GM19397 (cell line): Measurements from ENCODE around the gene ACTRT2.

Experiments
- ATAC-seq: cut with Tn5 transposase; IDR thresholded peaks from one replicate; pipeline ENCODE4 v1.9.1; 2021; ENCODE audit warnings: mild to moderate bottlenecking, moderate library complexity; ENCODE audit not compliant: unreplicated experiment

Gene ACTRT2

GRCh38 chr1:3050603-3051002 lies 29.3 kb downstream of the ACTRT2 start:
- ATAC-seq: no peak

- ATAC-seq: no peak
Observed at GRCh38 chr1:3051270-3052268, 30.3 kb downstream of the ACTRT2 start.

DNA sequence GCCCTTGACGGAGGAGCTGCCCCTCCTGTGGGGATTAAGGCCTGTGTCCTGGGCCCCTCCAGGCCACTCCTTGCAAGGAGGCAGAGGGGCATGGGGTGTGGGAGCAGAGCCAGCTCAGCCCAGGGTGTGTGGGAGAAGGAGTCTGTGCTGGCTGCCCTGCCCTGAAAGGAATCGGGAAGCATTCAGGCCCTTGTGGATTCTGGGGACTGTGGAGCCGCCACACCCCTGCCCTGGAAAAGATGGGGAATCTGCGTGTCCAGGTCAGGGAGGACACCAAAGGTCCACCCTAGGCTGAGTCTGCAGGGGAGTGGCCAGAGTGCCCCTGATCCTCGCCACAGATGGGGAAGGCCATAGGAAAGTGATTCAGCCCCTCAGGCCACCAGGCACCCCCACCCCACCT lies 31.2 kb downstream of the ACTRT2 start:
- no peak for ATAC-seq

- ATAC-seq: no peak
Observed at GRCh38 chr1:3053366-3053980, 32.2 kb downstream of the ACTRT2 start.

GRCh38 chr1:3053986-3054385 lies 32.7 kb downstream of the ACTRT2 start:
- ATAC-seq: no peak

GRCh38 chr1:3054474-3054873 lies 33.2 kb downstream of the ACTRT2 start:
- ATAC-seq: no peak

DNA sequence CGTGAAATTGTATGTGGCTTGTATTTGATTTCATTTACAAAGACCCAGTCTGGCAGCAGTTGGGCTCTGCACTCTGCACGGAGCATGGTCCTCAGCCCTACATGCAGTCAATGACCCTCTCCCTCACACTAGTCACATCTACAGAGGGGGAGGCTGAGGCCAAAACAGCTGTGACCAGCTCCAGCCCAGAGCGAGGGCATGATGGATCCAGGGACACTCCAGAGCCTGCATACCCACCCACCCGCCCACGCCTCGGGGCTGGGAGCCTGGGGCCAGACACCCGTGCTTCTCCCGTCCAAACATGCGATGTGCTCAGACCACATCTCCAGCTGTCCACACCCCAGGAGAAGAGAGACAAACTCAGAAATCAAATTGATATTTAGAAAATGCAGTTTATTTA lies 33.8 kb downstream of the ACTRT2 start:
- no peak for ATAC-seq

- no peak for ATAC-seq
Observed at GRCh38 chr1:3056641-3057040, 35.4 kb downstream of the ACTRT2 start.

GRCh38 chr1:3058263-3059030 lies 37.2 kb downstream of the ACTRT2 start:
- no peak for ATAC-seq

GRCh38 chr1:3060127-3060526 lies 38.9 kb downstream of the ACTRT2 start:
- ATAC-seq: no peak

DNA sequence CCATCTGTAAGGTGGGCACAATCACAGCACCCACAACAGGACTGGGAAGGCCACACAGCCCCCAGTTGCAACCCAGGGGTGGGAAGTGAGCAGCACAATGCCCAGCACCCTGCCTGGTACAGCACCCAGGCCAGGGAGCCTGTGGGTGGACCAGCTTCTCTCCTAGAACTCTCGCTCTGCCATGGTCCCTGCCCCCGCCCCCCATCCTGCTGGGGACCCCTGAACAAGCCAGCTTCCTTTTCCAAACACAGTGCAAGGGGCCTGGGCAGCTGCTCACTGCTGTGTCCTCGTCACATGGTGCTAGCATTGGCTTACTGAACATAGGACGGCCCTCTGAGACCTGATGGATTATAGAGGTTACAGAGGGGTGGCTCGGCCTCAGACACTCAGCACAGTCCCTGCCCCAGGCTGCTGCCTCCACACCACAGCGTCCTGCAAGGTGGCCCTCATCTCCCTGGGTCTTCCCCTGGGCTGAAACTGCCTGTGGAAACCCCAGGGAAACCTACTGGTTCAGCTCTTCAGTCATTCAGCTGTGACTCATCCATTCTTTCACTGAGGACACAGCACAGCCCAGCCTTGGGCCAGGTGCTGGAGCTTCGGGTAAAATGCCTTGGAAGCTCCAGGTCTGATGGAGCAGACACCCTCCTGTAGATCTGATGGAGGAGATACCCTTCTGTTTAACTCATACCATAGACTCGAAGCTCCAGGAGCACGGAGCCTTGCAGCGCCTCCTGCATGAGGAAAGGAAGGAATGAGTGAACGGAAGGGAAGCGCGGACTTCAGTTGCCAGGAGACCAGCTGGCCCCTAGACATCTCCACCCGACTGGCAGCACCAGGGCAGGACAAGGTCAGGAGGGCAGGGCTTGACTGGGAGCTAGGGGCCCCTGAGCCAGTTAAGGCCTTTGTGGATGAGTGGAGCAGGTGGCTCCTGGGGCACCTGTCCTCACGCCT lies 39.6 kb downstream of the ACTRT2 start:
- ATAC-seq: no peak

GRCh38 chr1:3061566-3061965 lies 40.3 kb downstream of the ACTRT2 start:
- no peak for ATAC-seq

- no peak for ATAC-seq
Observed at GRCh38 chr1:3061981-3062615, 40.8 kb downstream of the ACTRT2 start.

DNA sequence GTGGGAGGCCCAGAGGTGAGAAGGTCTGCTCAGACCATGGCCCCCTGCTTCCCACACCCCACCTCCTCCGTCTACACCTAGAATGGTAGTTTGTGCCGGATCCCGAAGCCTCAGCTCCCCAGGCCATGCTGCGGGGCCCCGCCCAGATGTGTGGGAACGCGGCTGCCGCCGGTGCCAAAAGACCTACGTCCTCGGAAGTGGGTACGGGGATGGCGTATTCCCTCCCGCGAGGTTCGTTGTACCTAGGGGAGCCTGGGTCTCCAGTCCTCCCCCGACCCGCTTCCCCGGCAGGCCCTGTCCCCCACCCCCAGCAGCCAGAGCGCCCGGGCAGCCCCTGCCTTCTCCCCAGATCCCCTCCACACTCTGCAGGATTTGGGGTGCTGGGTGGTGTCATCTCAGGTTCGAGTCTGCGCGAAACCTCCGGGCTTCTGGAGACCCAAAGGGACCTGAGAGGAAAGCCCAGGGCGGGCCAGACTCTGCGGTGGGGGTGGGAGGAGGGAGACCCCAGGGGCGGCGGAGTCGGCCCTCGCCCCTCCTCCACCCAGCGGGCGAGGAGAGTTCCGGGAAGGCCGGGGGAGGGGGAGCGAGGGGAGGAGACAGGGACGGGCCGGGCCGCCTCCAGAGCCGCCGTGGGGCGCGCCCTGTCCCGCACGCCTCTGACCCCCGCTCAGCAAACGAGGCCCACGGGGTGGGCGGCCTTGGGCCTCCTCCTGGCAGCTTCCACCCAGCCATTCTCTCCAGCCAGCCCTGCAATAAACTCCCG lies 41.5 kb downstream of the ACTRT2 start:
- ATAC-seq: no peak

- ATAC-seq: no peak
Observed at GRCh38 chr1:3063379-3064295, 42.4 kb downstream of the ACTRT2 start.

DNA sequence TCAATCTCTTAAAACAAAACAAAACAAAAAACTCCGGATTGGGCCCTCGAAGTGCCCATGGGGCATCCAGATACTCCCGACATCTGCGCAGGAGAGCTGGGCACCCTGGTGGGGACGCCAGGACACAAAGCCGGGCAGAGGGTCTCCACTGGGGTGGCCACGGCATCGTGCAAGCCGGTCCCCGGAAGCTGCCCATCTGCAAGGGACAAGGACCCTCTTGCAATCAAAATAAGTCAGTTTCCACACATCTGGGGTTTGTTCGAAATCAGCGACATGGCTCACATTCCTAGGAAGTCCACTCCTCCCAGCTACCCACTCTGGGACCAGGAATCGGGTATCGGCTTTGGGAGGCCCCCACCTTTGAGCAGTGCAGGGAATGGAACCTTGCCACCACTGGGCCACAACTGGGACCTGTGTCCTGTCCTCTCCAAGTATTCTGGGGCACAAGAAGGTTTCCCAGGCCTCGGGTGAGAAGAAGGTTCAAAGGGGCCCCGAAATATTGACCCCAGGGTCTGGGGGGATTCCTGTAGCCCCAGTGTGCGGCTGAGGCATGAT lies 43.1 kb downstream of the ACTRT2 start:
- no peak for ATAC-seq

DNA sequence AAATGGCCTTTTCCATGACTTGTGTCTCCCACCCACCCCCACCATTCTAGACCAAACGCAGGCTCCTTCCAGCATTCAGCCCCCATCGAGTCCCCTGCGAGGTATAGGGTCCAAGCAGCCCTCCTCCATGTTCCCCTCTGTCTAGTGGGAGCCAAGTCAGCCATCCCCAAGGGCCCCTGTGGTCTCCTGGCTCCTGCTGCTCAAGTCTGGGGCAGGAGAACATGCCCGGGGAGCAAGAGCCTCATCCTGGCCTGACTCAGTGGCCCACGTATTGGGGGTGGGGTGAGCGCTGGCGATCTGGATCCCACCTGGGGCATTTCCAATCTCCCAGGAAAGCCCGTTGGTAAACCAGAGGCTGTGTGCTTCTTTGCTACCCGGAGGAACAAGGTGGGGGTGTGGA lies 43.6 kb downstream of the ACTRT2 start:
- ATAC-seq: no peak

GRCh38 chr1:3065396-3065795 lies 44.1 kb downstream of the ACTRT2 start:
- ATAC-seq: no peak
